H1 (cell line): ENCODE results near the gene FBXL15. TPM values are rescaled to one million over a fixed set of nuclear protein-coding genes. Genes with fewer than 3 reads are reported as not detected.

Source experiments
- CTCF ChIA-PET: fragments of 300-600 bp; sonication (Branson Sonifier 250); formaldehyde crosslinking; loops from one replicate; lab custom pipeline; 2021; ENCODE audit not compliant: partially characterized antibody; lab: Charles Lee
- POLR2A ChIA-PET: fragments of 300-600 bp; sonication (Branson Sonifier 250); formaldehyde crosslinking; loops from one replicate; lab custom pipeline; 2021; ENCODE audit warnings: inconsistent platforms; ENCODE audit not compliant: partially characterized antibody; lab: Charles Lee
- DNase-seq, 2 experiments: peaks; one replicate each; pipeline versions ENCODE4 v3.0.0 to v3.0.0-alpha.2; 2010 to 2022; ENCODE audit warnings: low spot score in 2 of 2, low read depth in 1 of 2, mixed read lengths in 1 of 2
- FAIRE-seq: peaks from 2 replicates; lab custom pipeline; 2011; peaks lifted over from hg19 to GRCh38; lab: Jason Lieb, UNC
- H2AFZ ChIP-seq: 2 replicates; pipeline ENCODE4 v1.8.1; 2012; ENCODE audit warnings: low read length, inconsistent platforms
- H2AK5ac ChIP-seq: 2 replicates; pipeline ENCODE4 v1.6.1; 2013; ENCODE audit warnings: low read depth, low read length
- H2BK120ac ChIP-seq: replicated peaks from 2 replicates; pipeline ENCODE3; 2013; ENCODE audit warnings: low read depth, low read length, inconsistent platforms
- H2BK12ac ChIP-seq: 2 replicates; pipeline ENCODE4 v1.6.1; 2013; ENCODE audit warnings: low read depth, low read length
- H2BK15ac ChIP-seq: 2 replicates; pipeline ENCODE4 v1.6.1; 2013; ENCODE audit warnings: low read length
- H2BK20ac ChIP-seq: 2 replicates; pipeline ENCODE4 v1.6.1; 2013; ENCODE audit warnings: low read length
- H2BK5ac ChIP-seq: 2 replicates; pipeline ENCODE4 v1.6.1; 2013; ENCODE audit warnings: low read depth, low read length
- H3K14ac ChIP-seq: 2 replicates; pipeline ENCODE4 v1.6.1; 2013; ENCODE audit warnings: inconsistent platforms; ENCODE audit not compliant: insufficient read length
- H3K18ac ChIP-seq: 2 replicates; pipeline ENCODE4 v1.6.1; 2013; ENCODE audit warnings: low read length; ENCODE audit errors: extremely low read depth
- H3K23ac ChIP-seq: 2 replicates; pipeline ENCODE4 v1.6.1; 2013; ENCODE audit warnings: inconsistent platforms; ENCODE audit not compliant: insufficient read length
- H3K23me2 ChIP-seq: 2 replicates; pipeline ENCODE4 v1.6.1; 2013; ENCODE audit warnings: low read depth, low read length
- H3K27ac ChIP-seq: 2 replicates; pipeline ENCODE4 v1.6.1; 2011; ENCODE audit warnings: low read depth, low read length, inconsistent platforms
- H3K27me3 ChIP-seq, 4 experiments: replicated peaks in 1 of 4; 1 replicate in 1 of 4; 2 replicates in 3 of 4; pipeline versions ENCODE4 v1.6.1 to v1.8.1; 2011 to 2013; ENCODE audit warnings: low read length in 3 of 4, mild to moderate bottlenecking in 3 of 4, inconsistent platforms in 2 of 4, mixed read lengths in 2 of 4, moderate library complexity in 1 of 4; ENCODE audit not compliant: control insufficient read depth in 3 of 4, insufficient read depth in 3 of 4; ENCODE audit errors: extremely low read depth in 1 of 4
- H3K36me3 ChIP-seq, 4 experiments: 2 replicates each; pipeline versions ENCODE4 v1.6.1 to v1.8.1; 2011 to 2013; ENCODE audit warnings: mild to moderate bottlenecking in 4 of 4, low read length in 3 of 4, moderate library complexity in 2 of 4, control low read depth in 1 of 4, inconsistent platforms in 1 of 4; ENCODE audit not compliant: insufficient read depth in 4 of 4, control insufficient read depth in 2 of 4
- H3K4ac ChIP-seq: replicated peaks from 2 replicates; pipeline ENCODE3; 2013; ENCODE audit warnings: low read length, low read depth, mixed read lengths, inconsistent platforms; ENCODE audit not compliant: insufficient read length
- H3K4me1 ChIP-seq, 4 experiments: replicated peaks in 1 of 4; 1 replicate in 1 of 4; 2 replicates in 3 of 4; pipeline versions ENCODE4 v1.6.1 to v1.8.1; 2011 to 2013; ENCODE audit warnings: low read length in 3 of 4, inconsistent platforms in 2 of 4, mixed read lengths in 1 of 4; ENCODE audit not compliant: insufficient read depth in 4 of 4, control insufficient read depth in 3 of 4
- H3K4me2 ChIP-seq, 2 experiments: 2 replicates each; pipeline versions ENCODE4 v1.6.1 to v1.8.1; 2011 to 2013; ENCODE audit warnings: low read depth in 2 of 2, low read length in 2 of 2, control low read depth in 1 of 2, inconsistent platforms in 1 of 2, mild to moderate bottlenecking in 1 of 2; ENCODE audit not compliant: insufficient read depth in 1 of 2
- H3K4me3 ChIP-seq, 4 experiments: fragments of 200-600, 300-600 bp in 1 of 4; sonication (generic), shearing (Covaris generic), sonication (Bioruptor Twin) in 1 of 4; 2 replicates each; pipeline versions ENCODE4 v1.5.1 to v1.8.1; 2011 to 2016; ENCODE audit warnings: low read length in 4 of 4, low read depth in 3 of 4, control low read depth in 2 of 4, inconsistent platforms in 2 of 4, mild to moderate bottlenecking in 2 of 4, mixed read lengths in 1 of 4, moderate library complexity in 1 of 4; ENCODE audit not compliant: insufficient read depth in 2 of 4; ENCODE audit errors: extremely low read depth in 1 of 4
- H3K56ac ChIP-seq: replicated peaks from 2 replicates; pipeline ENCODE3; 2013; ENCODE audit warnings: low read depth, mild to moderate bottlenecking, mixed read lengths, low read length, inconsistent platforms; ENCODE audit not compliant: insufficient read length
- H3K79me1 ChIP-seq: 2 replicates; pipeline ENCODE4 v1.6.1; 2013; ENCODE audit warnings: low read depth, low read length, control low read depth
- H3K79me2 ChIP-seq, 2 experiments: 2 replicates each; pipeline versions ENCODE4 v1.6.1 to v1.8.1; 2012 to 2013; ENCODE audit warnings: low read length in 2 of 2, mild to moderate bottlenecking in 2 of 2, inconsistent platforms in 1 of 2; ENCODE audit not compliant: insufficient read depth in 2 of 2, control insufficient read depth in 1 of 2
- H3K9ac ChIP-seq, 4 experiments: replicated peaks in 1 of 4; 1 replicate in 1 of 4; 2 replicates in 3 of 4; pipeline versions ENCODE4 v1.6.1 to v1.8.1; 2011 to 2013; ENCODE audit warnings: low read depth in 3 of 4, low read length in 3 of 4, control low read depth in 2 of 4, mild to moderate bottlenecking in 2 of 4, moderate library complexity in 2 of 4, inconsistent platforms in 1 of 4; ENCODE audit errors: extremely low read depth in 1 of 4
- H3K9me3 ChIP-seq, 2 experiments: 2 replicates each; pipeline versions ENCODE4 v1.6.1 to v1.8.1; 2012 to 2013; ENCODE audit warnings: mild to moderate bottlenecking in 2 of 2, moderate library complexity in 2 of 2, control low read depth in 1 of 2, inconsistent platforms in 1 of 2, low read depth in 1 of 2, low read length in 1 of 2, mixed read lengths in 1 of 2; ENCODE audit not compliant: insufficient read depth in 2 of 2
- H4K20me1 ChIP-seq, 2 experiments: replicated peaks in 1 of 2; 2 replicates each; pipeline versions ENCODE3 to v1.8.1; 2011 to 2013; ENCODE audit warnings: inconsistent platforms in 2 of 2, low read length in 2 of 2, mild to moderate bottlenecking in 1 of 2; ENCODE audit not compliant: insufficient read depth in 2 of 2, control insufficient read depth in 1 of 2
- H4K5ac ChIP-seq: 2 replicates; pipeline ENCODE4 v1.6.1; 2013; ENCODE audit warnings: low read length, low read depth, mixed read lengths, inconsistent platforms; ENCODE audit not compliant: insufficient read length
- H4K8ac ChIP-seq: 2 replicates; pipeline ENCODE4 v1.8.0; 2013; ENCODE audit warnings: mild to moderate bottlenecking, moderate library complexity, low read length, inconsistent platforms; ENCODE audit not compliant: insufficient read depth; ENCODE audit errors: extremely low read depth
- H4K91ac ChIP-seq: replicated peaks from 2 replicates; pipeline ENCODE3; 2013; ENCODE audit warnings: low read length, mixed read lengths, inconsistent platforms; ENCODE audit not compliant: insufficient read length
- POLR2AphosphoS5 ChIP-seq: IDR thresholded peaks from 2 replicates; pipeline ENCODE4 v1.6.1; 2011; ENCODE audit warnings: low read depth, low read length
- SIX5 ChIP-seq: IDR thresholded peaks from 2 replicates; pipeline ENCODE4 v1.6.1; 2011; ENCODE audit warnings: mild to moderate bottlenecking, low read depth, low read length
- WGBS, 2 experiments: shearing (Covaris generic) in 1 of 2; methylation state at CpG; one replicate each; pipeline versions ENCODE4 v1.1.6 to v1.1.7; 2013 to 2015; ENCODE audit warnings: low lambda C conversion rate in 2 of 2, mixed read lengths in 2 of 2, inconsistent platforms in 1 of 2, low coverage in 1 of 2, missing lambda C conversion rate in 1 of 2; ENCODE audit not compliant: insufficient replicate concordance in 2 of 2, insufficient coverage in 1 of 2, insufficient read length in 1 of 2; ENCODE audit errors: extremely low coverage in 1 of 2, missing lambda C conversion rate in 1 of 2; 5-methylcytosine and 5-hydroxymethylcytosine counted together
- polyA plus RNA-seq, 7 experiments: library from polyadenylated mRNA; depleted of rRNA in 3 of 7; stranded (reverse) in 5 of 7; unstranded in 2 of 7; fragments of >200 nt in 5 of 7; fragments of 200-250 nt in 2 of 7; gene quantifications; 1 replicate in 5 of 7; 2 replicates in 1 of 7; 4 replicates in 1 of 7; pipeline versions ENCODE4 v1.2.1 to v1.2.3, GENCODE V29; 2011 to 2013; ENCODE audit warnings: missing spikeins in 2 of 7, mixed read lengths in 2 of 7
- total RNA-seq: library from RNA; stranded (reverse); fragmentation: NEBNext Ultra II Directional; extraction: Animal tissue kit (Norgen Biotek cat#: 25700); gene quantifications from 2 replicates; pipeline ENCODE4 v1.2.1, GENCODE V29; 2021

Gene FBXL15
- total and polyA plus RNA-seq, 2 of the 8 experiments (the other 6 are each of a cell fraction or from before 2014, with no cell fraction given): 11.3 to 22.6 TPM

DNA sequence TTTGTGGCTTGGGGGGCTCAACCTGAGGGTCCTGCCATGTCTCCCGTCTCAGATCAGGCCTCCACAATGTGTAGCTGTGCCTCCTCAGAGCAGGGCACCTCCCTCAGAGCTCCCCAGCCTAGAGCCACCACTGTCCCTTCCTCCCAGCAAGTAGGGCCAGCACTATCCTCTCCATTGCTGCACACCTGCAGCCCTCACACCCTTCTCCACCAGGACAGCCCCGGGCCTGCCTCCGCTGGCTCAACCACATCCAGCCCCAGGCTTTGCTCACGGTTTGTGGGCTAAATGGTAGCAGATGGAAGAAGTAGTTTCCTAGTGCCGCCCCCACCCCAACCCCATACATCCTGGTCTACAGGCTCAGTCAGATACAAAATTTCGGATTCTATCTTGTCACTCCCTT is 15.0 kb upstream of the FBXL15 start:
- H2BK12ac ChIP-seq: no peak overlapping the region

More for the DNA sequence above, 15.0 kb upstream of the FBXL15 start:
- Histone ChIP-seq H3K9ac (no peak overlapping the region), H3K23ac (no peak overlapping the region), H2BK15ac (no peak overlapping the region), H3K79me2 (no peaks in the 10 kb centered on the region), H3K9me3 (no peaks in the 10 kb centered on the region), H3K27ac (no peak overlapping the region), H3K4me3 (no peak overlapping the region), H2BK120ac (no peak overlapping the region), H2BK20ac (no peak overlapping the region), H3K4me2 (no peak overlapping the region), H4K91ac (no peak overlapping the region), H3K14ac (no peak overlapping the region), H4K20me1 (peaks cover 0 to 8% of the 10 kb centered on the region in 2 experiments), H4K5ac (no peak overlapping the region), H3K4me1 (peaks cover 6 to 15% (median 13%) of the 10 kb centered on the region in 4 experiments), H3K18ac (no peak overlapping the region), H2BK5ac (no peak overlapping the region), H3K56ac (no peak overlapping the region), H2AFZ (no peak overlapping the region), H3K23me2 (peaks cover 21% of the 10 kb centered on the region), H3K4ac (no peak overlapping the region), H3K36me3 (peaks cover 2 to 13% (median 4%) of the 10 kb centered on the region in 4 experiments; a peak in 3 of 8 replicates), H4K8ac (no peak overlapping the region; the same call in 1 of the 2 replicates), H3K27me3 (peaks cover 14 to 33% (median 32%) of the 10 kb centered on the region in 4 experiments), H2AK5ac (no peak overlapping the region), H3K79me1 (no peaks in the 10 kb centered on the region)
- TF ChIP-seq POLR2AphosphoS5: 0 out of 2 replicates have a peak, but pooled peaks have one; percentile 10
- TF ChIP-seq SIX5: no peak
- CTCF ChIA-PET: interaction anchor here (0.9 to 16.4 kb wide), 13 partner anchors 8 to 185 kb away, joined by 3 to 357 read pairs (median 23); partner anchors contain the start of genes C10orf95, ELOVL3, FBXL15 and NFKB2
- WGBS, 2 experiments: 86% methylated on average over 6 of the region's 6 CpGs; no CpG with 5 or more reads in 1 of the 2 experiments
- FAIRE-seq (no peak), DNase-seq (no peak)
- POLR2A ChIA-PET: interaction anchor here (1.2 to 5.9 kb wide), 4 partner anchors 11 to 63 kb away, joined by 3 to 33 read pairs (median 4); partner anchors contain the start of gene NFKB2
